ENCODE data around the gene ADGRF4. TPM values are rescaled to one million over a fixed set of nuclear protein-coding genes. Genes with fewer than 3 reads are reported as not detected.

ADGRF4 gene
- total and polyA plus RNA-seq, 2 experiments from 2014 or later, result 4.2 to 7.5 TPM

GRCh38 chr6:47661960-47662359 lies 36.4 kb upstream of the ADGRF4 start:
- Histone ChIP-seq H2AFZ (no peak overlapping the region), H3K36me3 (replicated peaks; ENCODE audit: insufficient read depth, low read depth) (no peaks in the 10 kb centered on the region), H3K4me2 (no peak overlapping the region), H3K4me3 (no peak overlapping the region), H3K4me1 (ENCODE audit: insufficient read depth) (no peaks in the 10 kb centered on the region), H3K79me2 (no peaks in the 10 kb centered on the region), H3K9me3 (ENCODE audit: low read depth) (no peaks in the 10 kb centered on the region), H3K9me2 (replicated peaks; ENCODE audit: insufficient read depth) (no peaks in the 10 kb centered on the region), H3K27ac (no peak overlapping the region), H3K27me3 (no peaks in the 10 kb centered on the region), H4K20me1 (ENCODE audit: insufficient read depth, poor library complexity, severe bottlenecking) (no peaks in the 10 kb centered on the region)
- DNase-seq (ENCODE audit: low spot score), result no peak
- TF ChIP-seq CTCF (IDR thresholded peaks at IDR 0.05; ENCODE audit: poor library complexity) (no peak), EZH2phosphoT487 (IDR thresholded peaks at IDR 0.05; ENCODE audit: low read depth, severe bottlenecking, unreplicated experiment) (no peak), EZH2 (IDR thresholded peaks at IDR 0.05; ENCODE audit: borderline replicate concordance) (no peak)
- 86% methylated on average over 5 of the region's 5 CpGs for WGBS (ENCODE audit: low lambda C conversion rate, missing lambda C conversion rate)

- Histone ChIP-seq H3K79me2 (no peaks in the 10 kb centered on the region), H3K9me2 (replicated peaks; ENCODE audit: insufficient read depth) (no peaks in the 10 kb centered on the region), H3K4me3 (no peak overlapping the region), H3K36me3 (replicated peaks; ENCODE audit: insufficient read depth, low read depth) (no peaks in the 10 kb centered on the region), H3K27ac (no peak overlapping the region), H3K4me1 (ENCODE audit: insufficient read depth) (no peaks in the 10 kb centered on the region), H3K9me3 (ENCODE audit: low read depth) (no peaks in the 10 kb centered on the region), H3K27me3 (no peaks in the 10 kb centered on the region), H3K4me2 (no peak overlapping the region), H4K20me1 (ENCODE audit: insufficient read depth, poor library complexity, severe bottlenecking) (no peaks in the 10 kb centered on the region), H2AFZ (no peak overlapping the region)
- DNase-seq (ENCODE audit: low spot score), result no peak
- TF ChIP-seq EZH2phosphoT487 (IDR thresholded peaks at IDR 0.05; ENCODE audit: low read depth, severe bottlenecking, unreplicated experiment) (no peak), EZH2 (IDR thresholded peaks at IDR 0.05; ENCODE audit: borderline replicate concordance) (no peak), CTCF (IDR thresholded peaks at IDR 0.05; ENCODE audit: poor library complexity) (no peak)
- WGBS (ENCODE audit: low lambda C conversion rate, missing lambda C conversion rate), result 81% methylated on average over 13 of the region's 13 CpGs
Observed at GRCh38 chr6:47663462-47664216, 34.7 kb upstream of the ADGRF4 start.

GRCh38 chr6:47665112-47665511 lies 33.3 kb upstream of the ADGRF4 start:
- no peak for TF ChIP-seq EZH2 (IDR thresholded peaks at IDR 0.05; ENCODE audit: borderline replicate concordance)
- TF ChIP-seq CTCF (IDR thresholded peaks at IDR 0.05; ENCODE audit: poor library complexity), result no peak
- no peak for TF ChIP-seq EZH2phosphoT487 (IDR thresholded peaks at IDR 0.05; ENCODE audit: low read depth, severe bottlenecking, unreplicated experiment)
- DNase-seq (ENCODE audit: low spot score), result peak; percentile 34
- Histone ChIP-seq H3K4me2 (no peak overlapping the region), H3K79me2 (no peaks in the 10 kb centered on the region), H3K4me3 (no peak overlapping the region), H2AFZ (no peak overlapping the region), H3K36me3 (replicated peaks; ENCODE audit: insufficient read depth, low read depth) (no peaks in the 10 kb centered on the region), H3K27me3 (no peaks in the 10 kb centered on the region), H3K9me2 (replicated peaks; ENCODE audit: insufficient read depth) (no peaks in the 10 kb centered on the region), H4K20me1 (ENCODE audit: insufficient read depth, poor library complexity, severe bottlenecking) (no peaks in the 10 kb centered on the region), H3K27ac (no peak overlapping the region), H3K4me1 (ENCODE audit: insufficient read depth) (peaks cover 5% of the 10 kb centered on the region), H3K9me3 (ENCODE audit: low read depth) (no peaks in the 10 kb centered on the region)
- 55% methylated on average over 3 of the region's 3 CpGs for WGBS (ENCODE audit: low lambda C conversion rate, missing lambda C conversion rate)
